ENCODE results near the gene TMEM266.

The TMEM266 gene

GRCh38 chr15:76162036-76162398, 102.2 kb downstream of the TMEM266 start:
- TF ChIP-seq POLR2A (IDR thresholded peaks at IDR 0.05; ENCODE audit: extremely low read depth, insufficient read length) (no peak), MAX (IDR thresholded peaks at IDR 0.05; ENCODE audit: low read depth, low read length) (no peak), MYC (IDR thresholded peaks at IDR 0.05; ENCODE audit: low read depth, low read length) (no peak)
- TF ChIP-seq, protein P1, sequence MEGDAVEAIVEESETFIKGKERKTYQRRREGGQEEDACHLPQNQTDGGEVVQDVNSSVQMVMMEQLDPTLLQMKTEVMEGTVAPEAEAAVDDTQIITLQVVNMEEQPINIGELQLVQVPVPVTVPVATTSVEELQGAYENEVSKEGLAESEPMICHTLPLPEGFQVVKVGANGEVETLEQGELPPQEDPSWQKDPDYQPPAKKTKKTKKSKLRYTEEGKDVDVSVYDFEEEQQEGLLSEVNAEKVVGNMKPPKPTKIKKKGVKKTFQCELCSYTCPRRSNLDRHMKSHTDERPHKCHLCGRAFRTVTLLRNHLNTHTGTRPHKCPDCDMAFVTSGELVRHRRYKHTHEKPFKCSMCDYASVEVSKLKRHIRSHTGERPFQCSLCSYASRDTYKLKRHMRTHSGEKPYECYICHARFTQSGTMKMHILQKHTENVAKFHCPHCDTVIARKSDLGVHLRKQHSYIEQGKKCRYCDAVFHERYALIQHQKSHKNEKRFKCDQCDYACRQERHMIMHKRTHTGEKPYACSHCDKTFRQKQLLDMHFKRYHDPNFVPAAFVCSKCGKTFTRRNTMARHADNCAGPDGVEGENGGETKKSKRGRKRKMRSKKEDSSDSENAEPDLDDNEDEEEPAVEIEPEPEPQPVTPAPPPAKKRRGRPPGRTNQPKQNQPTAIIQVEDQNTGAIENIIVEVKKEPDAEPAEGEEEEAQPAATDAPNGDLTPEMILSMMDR (IDR thresholded peaks at IDR 0.05; ENCODE audit: low read depth, low read length): no peak
- H3K4me3 ChIP-seq (ENCODE audit: low read depth, low read length): no peak overlapping the region
- no peak for DNase-seq (ENCODE audit: low read depth)

- no peak for DNase-seq (ENCODE audit: low read depth)
Observed at GRCh38 chr15:76162784-76163456, 103.1 kb downstream of the TMEM266 start.

DNA sequence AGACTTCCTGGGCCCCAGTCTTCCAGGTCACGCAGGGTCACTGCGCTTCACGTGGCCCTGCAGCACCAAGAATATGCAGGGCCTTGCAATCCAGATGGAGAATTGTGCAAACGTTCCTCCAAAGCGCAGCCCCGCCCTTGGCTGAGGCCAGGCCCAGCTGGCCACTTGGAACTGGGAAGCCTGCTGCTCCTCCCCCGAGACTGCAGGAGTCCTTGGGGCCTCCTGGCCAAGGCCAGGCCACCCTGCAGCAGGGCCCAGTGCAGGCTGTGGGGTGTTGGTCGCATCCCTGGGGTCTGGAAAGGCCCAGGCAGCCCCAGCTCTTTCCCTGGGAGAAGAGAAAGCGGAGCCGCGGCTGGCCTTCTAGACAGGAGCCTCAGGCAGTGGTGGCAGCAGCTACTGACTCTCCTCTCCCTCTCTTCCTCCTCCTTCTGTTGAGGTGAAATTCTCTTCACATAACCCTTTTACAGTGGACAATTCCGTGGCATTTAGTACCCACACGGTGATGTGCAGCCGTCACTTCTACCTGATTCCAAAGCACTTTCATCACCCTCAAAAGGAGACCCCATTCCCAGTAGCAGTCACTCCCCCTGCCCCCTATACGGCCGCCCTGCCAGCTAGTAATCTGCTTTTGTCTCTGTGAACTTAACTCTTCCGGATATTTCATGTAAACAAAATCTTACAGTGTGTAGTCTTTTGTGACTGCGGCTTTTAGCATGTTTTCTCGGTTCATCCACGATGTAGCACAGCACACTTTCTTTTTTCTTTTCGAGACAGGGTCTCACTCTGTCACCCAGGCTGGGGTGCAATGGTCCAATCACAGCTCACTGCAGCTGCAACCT, 103.9 kb downstream of the TMEM266 start:
- no peak for TF ChIP-seq MAX (IDR thresholded peaks at IDR 0.05; ENCODE audit: low read depth, low read length)
- TF ChIP-seq, protein P1 (IDR thresholded peaks at IDR 0.05; ENCODE audit: low read depth, low read length): no peak
- no peak overlapping the region for H3K4me3 ChIP-seq (ENCODE audit: low read depth, low read length)
- DNase-seq (ENCODE audit: low read depth): peak; percentile 36

More at GRCh38 chr15:76162784-76163456, 103.1 kb downstream of the TMEM266 start:
- no peak for TF ChIP-seq MAX (IDR thresholded peaks at IDR 0.05; ENCODE audit: low read depth, low read length)
- no peak for TF ChIP-seq POLR2A (IDR thresholded peaks at IDR 0.05; ENCODE audit: extremely low read depth, insufficient read length)
- no peak for TF ChIP-seq MYC (IDR thresholded peaks at IDR 0.05; ENCODE audit: low read depth, low read length)
- TF ChIP-seq, protein P1 (IDR thresholded peaks at IDR 0.05; ENCODE audit: low read depth, low read length): no peak
- H3K4me3 ChIP-seq (ENCODE audit: low read depth, low read length): no peak overlapping the region

DNA sequence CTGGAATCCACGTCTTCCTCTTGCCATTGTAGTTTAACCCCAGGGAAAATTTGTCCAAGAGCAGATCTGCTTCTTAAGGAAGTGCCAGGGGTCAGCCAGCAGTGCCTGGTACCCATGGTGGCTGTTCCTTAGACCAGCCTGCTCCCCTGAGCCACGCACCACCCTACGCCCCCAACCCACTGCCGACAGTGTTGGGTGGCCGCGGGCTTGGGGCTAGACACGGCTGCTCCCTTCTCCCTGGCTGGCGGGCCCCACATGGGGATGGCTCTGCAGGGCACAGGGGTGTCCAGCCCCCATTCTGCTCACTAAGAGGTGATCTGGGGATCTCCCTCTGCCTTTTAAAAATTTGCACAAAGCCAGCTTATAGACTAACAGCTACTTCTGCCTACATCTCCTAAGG, 104.8 kb downstream of the TMEM266 start:
- no peak for TF ChIP-seq POLR2A (IDR thresholded peaks at IDR 0.05; ENCODE audit: extremely low read depth, insufficient read length)
- TF ChIP-seq MYC (IDR thresholded peaks at IDR 0.05; ENCODE audit: low read depth, low read length): no peak
- TF ChIP-seq MAX (IDR thresholded peaks at IDR 0.05; ENCODE audit: low read depth, low read length): no peak
- TF ChIP-seq, protein P1 (IDR thresholded peaks at IDR 0.05; ENCODE audit: low read depth, low read length): no peak
- no peak for DNase-seq (ENCODE audit: low read depth)
- H3K4me3 ChIP-seq (ENCODE audit: low read depth, low read length): no peak overlapping the region

- DNase-seq (ENCODE audit: low read depth): no peak
- TF ChIP-seq, protein P1 (IDR thresholded peaks at IDR 0.05; ENCODE audit: low read depth, low read length): no peak
- no peak for TF ChIP-seq MYC (IDR thresholded peaks at IDR 0.05; ENCODE audit: low read depth, low read length)
- no peak for TF ChIP-seq POLR2A (IDR thresholded peaks at IDR 0.05; ENCODE audit: extremely low read depth, insufficient read length)
- no peak for TF ChIP-seq MAX (IDR thresholded peaks at IDR 0.05; ENCODE audit: low read depth, low read length)
- H3K4me3 ChIP-seq (ENCODE audit: low read depth, low read length): no peak overlapping the region
Observed at GRCh38 chr15:76165951-76166350, 106.2 kb downstream of the TMEM266 start.
